ENCODE measurements around the gene COL10A1.

The COL10A1 gene

DNA sequence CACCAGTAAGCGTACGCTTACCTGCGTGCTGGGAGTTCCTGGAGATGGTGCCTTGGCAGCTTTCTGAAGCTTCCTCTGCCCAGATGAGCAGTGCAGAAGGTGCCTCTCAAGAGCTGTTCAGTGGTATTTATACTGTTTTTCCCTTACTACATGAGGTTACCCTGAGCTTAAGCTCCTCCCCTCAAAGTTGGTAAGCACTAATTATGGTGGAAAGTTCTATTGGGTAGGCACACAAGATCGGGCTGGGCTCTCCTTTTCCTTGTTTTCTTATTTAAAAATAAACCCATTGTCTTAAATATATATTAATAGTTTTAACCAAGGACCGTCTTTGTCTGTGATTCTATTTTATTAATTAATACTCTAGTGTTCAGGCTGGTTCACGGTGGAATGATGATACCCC is at the start of gene COL10A1:
TSS of gene COL10A1 (minus strand) at position 101 of the 400 bp plus-strand sequence. CDS start 640 bp downstream, outside the sequence.
- no peak for DNase-seq

DNA sequence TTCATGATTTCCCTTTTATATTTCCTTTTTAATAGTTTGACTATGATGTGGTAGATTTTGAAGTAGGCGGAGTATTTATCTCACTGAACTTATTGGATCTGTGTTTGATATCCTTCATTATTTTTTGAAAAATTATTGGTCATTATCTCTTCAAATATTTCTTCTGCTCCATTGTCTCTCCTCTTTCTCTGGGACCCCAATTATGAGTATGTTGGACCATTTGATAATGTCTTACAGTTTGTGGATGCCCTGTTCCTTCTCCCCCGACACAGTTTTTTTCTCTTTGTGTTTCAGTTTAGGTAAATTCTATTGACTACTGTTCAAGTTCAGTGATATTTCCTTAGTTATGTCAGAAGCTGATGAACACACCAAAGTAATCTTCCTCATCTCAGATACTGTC is 49.4 kb upstream of the COL10A1 start:
- DNase-seq: no peak

DNA sequence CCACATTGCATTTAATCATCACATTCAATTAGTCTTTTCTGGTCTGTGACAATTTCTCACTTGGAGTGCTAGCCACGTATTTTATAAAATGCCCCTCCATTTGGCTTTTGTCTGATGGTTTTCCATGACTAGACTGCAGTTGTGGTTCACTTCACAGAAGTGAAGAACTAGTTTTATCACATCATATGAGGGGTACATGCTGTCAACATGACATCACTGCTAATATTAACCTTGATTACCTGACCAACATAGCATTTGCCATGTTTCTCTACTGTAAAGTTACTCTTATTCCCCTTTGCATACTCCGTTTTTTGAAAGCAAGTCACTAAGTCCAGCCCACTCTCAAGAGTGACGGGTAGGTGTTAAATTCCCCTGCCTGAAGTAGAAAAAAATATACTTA is 48.0 kb upstream of the COL10A1 start:
- DNase-seq: no peak

DNA sequence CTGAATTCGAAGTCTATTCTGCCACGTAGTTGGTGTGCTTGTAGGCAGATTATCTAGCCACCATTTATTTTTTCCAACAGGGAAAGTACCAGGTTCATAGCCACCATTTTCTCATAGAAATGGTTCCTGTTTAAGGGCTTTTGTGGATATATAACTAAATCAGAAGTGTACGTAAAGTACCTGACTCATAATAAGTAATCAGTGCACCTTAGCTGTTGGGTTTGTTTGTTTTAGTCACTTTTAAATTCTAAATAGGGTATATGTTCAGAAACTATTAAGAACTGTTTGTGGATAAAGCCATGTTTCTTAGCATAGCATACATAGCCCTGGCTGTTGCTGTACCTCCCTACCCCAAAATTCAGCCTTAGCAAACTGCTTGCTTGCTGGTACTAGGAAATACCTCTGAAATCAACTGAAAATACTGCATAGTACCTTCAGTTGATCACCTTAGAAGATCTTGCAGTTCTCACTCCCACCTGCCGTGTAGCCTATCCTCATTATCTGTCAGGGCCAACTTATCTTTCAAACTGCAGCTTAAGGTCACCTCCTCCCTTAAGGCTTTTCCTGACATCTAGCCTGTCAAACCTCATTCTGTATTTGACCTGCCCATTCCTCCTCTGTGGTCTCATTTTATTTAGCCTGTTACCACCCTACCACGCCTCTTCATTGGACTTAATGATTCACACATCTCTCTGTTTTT is 44.6 kb upstream of the COL10A1 start:
- no peak for DNase-seq

DNA sequence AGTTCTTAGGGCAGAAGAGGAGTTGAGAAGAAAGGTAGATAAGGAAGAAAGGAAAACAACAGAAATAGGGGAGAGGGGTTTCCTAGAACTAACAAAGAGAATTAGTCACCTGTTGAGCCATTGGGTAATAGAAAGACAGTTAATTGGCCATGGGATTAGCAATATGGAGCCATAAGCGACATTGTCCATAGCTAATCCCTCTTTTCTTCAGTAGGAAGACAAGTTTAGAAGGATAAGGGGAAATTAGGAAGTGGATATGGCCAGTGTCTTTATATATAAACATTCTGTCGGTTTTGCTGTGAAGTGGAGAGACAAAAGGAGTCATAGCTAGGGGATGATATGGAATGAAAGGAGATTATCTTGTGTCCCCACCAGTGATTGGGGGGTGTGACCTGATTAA is 43.9 kb upstream of the COL10A1 start:
- DNase-seq: no peak

DNA sequence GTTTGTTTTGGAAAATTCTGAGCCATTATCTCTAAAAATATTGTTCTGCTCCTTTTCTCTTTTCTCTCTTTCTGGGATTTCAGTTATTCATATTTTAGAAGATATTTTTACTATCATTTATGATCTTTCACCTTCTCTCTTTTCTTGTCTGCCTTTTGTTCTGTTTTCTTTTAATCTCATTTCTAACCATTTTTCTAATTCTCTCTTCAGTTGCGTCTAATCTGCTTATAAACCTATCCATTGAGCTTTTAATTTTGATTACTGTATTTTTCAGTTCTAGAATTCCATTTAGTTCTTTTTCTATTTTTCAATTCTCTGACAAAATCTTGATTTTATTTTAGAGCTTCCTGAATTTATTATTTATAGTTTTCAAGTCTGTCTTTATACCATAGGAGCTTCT is 42.2 kb upstream of the COL10A1 start:
- no peak for DNase-seq

DNA sequence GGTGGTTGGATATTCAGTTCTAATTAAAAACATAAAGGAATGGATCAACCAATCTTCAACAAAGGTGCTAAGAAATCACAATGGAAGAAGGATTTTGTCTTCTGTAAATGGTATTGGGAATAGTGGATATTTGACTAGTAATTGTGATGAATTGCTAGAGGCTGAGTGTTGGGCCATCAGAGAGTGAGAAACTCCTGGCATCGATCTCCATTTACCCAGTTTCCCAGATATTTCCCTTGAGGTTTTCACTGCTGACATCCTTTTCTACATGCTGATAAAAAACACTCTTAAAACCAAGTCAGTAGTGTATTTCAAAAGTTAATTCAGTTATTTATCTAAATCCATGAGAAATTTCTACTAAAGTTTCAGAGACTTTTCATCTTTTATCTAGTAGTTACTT is 40.4 kb upstream of the COL10A1 start:
- DNase-seq: no peak

DNA sequence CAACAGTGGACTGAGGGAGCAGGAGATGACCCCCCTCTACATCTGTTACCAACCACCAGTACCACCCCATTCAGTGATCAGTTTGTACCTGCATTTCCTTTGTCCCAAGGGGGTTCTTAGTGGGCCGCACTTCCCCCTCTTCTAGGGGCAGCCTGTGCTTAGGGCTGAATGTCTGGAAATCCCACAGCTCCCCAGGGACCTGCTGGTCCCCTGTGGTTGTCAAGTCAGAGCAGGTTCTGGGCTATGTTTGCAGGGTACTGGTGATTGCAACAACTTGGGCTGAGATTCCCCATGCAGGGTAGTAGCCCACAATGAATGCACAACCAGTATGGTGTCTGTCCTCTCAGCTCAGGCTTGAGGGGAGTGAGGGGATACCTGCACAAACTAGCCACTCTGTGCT is 39.7 kb upstream of the COL10A1 start:
- DNase-seq: no peak

DNA sequence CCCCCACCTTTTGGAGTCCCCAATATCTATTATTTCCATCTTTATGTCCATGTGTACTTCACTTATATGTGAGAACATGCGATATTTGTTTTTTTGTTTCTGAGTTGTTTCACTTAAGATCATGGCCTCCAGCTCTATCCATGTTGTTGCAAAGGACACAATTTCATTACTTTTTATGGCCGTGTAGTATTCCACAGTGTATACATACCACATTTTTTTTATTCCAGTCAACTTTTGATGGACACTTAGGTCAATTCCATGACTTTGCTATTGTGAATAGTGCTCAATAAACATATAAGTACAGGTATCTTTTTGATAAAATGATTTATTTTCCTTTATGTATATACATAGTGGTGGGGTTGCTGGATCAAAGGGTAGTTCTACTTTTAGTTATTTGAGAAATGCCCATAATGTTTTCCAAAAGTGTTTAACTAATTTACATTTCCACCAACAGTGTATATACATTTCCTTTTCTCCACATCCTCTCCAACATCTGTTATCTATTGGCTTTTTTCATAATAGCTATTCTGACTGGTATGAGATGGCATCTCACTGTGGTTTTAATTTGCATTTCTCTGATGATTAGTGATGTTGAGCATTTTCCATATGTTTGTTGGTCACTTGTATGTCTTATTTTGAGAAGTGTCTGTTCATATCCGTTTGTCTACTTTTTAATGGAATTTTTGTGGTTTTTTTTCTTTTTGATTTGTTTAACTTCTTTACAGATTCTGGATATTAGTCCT is 34.0 kb upstream of the COL10A1 start:
- no peak for DNase-seq

DNA sequence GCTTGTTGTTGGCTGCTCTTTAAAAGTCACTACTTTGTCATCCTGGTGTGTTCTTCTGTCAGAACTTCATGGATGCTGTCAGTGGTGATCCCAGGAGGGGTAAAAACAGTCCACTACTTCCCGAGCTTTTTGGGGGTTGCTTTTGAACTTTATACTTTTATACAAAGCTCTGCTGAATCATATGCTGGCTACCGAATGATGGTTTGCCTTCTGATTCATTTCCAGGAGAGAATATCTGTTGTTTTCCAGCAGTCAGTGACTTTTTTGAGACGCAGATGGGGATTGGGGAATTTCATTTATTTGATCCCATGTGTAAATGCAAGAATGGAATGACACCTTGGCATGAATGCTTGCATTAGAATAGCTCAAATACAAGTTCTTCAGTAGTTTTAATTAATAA is 32.7 kb upstream of the COL10A1 start:
- DNase-seq: no peak

DNA sequence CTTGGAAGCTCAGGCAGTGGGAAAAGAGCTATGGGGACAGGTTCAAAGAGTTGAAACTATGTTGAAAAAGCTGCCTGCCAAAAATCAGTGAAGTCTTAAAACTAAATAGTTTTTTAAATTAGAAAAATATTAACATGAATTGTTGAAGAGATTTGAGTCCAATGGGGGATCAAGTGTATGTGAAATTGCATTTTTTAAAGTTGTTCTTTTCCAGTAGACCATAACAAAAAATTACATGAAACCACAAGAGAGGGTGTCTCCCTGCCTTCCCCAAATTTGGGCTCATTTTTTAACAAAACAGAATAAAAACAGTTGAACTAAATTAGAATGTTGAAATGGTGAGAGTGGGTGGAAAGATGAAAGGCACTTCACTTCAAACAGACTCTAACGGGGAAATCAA is 31.5 kb upstream of the COL10A1 start:
- DNase-seq: no peak

DNA sequence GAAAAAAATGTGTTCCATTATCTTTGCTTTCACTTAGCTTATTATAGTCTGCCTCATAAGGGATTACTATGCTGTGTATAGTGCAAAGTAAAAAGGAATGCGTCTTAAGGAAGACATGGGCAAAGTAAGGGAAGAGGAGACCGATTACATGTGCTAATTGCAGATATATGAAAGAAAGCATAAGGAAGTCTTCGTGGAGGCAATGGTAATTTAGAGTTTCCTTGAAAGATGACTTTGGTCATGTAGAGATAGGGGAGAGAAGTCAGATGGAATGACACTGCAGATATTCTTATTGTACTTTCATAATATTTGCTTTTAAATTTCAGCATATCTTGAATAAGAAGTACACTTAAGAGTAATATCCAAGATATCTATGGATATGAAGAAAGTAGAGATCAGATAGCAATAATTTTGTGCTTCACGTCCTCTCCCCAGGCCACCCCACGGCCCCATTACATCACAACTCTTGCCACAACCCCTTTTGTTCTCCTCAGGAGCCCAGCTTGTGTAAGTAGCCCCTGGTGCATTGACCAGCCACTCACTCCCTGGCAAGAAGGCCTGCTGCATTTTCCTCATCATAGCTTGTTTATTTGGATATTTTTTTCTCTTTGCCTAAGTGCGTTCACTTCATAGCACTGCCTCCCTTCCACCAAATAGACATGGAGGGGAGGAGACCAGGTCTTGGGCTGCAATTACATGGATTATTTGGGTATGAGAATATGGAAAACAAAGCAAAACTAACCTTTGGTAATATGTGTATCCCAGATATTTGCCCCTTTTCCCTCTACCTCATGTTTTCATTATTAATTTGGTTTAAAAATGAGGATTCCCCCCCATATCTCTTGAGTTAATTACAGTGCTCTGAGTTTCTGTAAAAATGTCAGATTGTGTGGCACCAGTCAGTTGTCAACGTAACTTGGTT is 30.7 kb upstream of the COL10A1 start:
- no peak for DNase-seq

DNA sequence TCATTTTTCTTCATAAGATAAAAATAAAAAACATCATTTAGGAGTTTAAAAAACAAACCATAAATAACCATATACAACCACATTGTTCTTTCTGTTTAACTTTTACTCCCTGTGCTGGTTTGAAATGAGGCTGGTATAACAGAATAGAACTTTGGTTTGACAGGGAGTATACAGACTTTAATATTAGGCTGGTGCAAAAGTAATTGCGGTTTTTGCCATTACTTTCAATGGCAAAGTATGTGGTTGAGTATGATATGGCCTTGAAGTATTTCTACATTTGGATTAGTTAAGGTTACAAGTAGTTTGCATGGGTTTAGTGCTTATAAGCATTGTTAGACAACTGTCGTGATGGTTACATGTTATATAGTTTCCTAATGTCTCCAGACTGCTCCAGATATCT is 29.0 kb upstream of the COL10A1 start:
- DNase-seq: no peak

DNA sequence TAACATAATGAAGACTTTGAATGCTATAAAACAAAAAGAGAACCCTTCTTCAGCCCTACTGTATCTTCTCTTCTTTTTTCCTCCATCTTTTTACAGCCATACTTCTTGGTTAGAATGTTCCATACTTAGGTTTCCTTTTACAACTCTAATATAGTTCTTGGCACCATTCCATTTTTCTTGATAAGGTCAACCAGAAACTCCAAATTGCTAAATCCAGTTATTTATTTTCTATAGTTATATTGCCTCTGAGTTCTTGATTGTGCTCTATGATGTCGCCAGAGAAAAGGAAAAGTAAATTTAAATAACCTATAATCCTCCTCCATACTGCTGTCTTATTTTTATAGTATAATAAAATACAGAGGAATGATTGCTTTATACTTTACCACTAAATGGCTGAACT is 26.7 kb upstream of the COL10A1 start:
- DNase-seq: no peak

DNA sequence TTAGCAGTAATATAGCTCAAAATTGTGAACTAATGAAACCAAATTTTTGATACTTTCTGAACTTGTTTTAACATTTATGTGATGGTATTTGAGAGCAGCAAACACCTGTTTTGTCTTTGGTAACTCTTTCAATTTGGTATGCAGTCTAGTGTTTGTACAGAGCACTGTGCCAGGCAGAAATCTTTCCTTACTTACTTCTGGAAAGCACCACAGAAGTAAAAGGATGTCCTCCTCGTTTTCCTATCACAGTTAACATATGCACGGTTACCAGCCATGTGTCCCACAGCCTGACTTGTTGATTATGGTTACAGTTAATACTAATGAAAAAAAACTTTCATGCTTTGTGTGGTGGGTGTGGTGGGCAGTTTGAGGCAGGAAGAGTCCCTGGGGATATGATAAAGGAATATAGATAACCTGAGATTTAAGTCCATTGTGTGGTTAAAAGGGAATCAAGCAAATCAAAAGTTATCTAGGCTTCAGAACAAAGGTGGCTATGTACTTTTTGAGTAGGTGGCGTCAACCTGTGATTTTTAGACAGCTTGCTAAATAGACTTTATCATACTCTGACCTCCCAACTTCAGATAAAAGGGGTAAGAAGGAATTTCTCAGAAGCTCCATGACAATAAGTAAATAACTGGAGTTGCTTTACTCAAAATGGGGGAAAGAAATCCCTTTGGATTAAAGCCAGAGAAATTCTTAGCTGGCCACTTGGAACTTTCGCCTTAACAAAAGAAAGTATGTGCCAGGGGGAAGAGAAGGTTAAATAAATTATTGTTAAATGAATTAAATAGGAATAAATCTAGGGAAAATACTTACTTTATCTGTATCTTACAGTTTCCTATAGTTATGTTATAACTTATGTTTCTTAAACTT is 20.1 kb upstream of the COL10A1 start:
- DNase-seq: no peak

DNA sequence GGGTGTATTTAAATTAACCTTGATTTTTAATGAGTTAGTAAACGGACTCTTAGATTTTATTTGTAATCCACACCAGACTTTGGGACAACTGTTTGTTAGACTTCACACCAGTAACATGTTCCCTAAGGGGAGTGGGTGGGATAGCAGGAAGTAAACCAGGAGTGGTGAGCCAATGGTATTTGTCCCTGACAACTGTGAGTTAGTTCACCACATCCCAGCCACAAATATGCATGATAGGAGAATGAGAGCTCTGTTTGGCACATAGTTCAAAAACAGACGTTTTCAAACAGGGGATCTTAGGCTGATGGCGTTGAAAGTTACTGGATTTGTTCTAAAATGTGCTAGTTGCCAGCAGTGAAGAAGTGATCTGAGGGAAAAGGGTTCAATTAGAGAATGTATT is 18.7 kb upstream of the COL10A1 start:
- no peak for DNase-seq

DNA sequence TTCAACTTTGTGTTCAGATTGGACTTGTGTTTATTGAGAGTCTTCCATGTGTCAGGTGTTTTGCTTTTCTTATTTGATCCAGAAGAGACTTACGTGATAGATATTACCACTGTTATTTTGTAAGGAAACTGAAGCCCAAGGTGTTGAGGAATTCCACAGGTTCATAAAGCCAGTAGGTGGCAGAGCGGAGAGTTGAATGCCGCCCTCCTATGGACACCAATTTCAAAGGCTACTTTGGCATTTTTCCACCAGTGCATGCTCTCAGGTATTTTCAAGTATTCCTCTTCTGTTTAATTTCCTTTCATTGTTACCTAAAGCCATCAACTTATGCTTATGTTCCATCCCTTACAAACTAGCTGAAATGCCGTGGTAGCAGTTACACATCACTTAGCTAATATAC is 14.0 kb upstream of the COL10A1 start:
- DNase-seq: no peak

DNA sequence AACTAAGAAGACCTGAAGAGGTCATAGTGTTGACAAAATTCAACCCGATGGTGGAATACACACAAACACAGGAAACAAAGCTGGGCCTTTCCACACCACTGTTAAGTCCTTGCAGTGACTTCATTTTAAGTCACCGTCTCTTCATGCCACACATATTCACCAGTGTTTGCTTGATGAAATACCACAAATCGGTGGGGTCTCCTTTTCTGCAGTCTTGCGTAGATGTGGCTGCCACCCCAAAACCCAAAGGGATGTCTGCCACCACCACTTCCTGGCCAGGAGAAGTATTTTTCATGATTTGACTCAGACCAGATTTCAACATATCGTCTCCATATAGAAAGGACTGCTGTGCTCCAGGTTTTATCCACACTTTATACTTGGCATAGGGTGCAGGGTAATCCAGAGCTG is 11.0 kb upstream of the COL10A1 start:
- peak; percentile 10 for DNase-seq

DNA sequence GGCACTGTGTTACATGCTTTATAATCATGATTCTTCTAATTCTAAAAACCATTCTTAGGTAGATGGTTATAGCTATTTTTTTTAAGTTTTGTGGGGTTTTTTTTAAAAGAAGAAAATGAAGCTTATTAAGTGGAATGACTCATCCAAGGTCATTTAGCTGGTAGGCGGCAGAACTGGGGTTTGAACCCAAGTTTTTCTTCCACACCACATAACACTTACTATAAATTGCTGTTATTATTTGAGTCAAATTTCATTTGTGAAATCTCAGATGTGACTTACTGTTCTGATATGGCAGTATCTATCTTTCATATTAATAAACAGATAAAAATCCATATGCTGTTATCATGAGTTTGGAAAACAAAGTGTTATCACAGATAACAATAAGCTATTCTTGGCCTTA is 10.4 kb upstream of the COL10A1 start:
- DNase-seq: no peak

DNA sequence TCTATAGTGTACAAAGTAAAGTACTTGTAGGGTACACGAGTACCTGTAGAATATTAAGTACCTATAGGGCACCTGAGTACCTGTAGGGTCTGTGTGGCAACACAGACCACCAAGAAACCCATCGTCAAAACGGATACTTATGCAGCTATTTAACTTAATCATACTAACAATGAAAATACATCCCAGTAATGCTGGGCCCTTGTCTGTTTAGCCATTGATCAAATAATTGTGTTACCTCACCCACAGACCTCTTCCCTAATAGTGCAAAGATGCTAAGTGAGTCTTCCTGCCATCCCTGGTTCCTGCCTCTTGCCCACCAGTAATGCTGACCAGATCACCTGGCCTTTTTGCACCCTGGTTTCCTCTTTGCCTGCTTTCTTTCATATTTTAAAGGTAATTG is 7.5 kb upstream of the COL10A1 start:
- no peak for DNase-seq

DNA sequence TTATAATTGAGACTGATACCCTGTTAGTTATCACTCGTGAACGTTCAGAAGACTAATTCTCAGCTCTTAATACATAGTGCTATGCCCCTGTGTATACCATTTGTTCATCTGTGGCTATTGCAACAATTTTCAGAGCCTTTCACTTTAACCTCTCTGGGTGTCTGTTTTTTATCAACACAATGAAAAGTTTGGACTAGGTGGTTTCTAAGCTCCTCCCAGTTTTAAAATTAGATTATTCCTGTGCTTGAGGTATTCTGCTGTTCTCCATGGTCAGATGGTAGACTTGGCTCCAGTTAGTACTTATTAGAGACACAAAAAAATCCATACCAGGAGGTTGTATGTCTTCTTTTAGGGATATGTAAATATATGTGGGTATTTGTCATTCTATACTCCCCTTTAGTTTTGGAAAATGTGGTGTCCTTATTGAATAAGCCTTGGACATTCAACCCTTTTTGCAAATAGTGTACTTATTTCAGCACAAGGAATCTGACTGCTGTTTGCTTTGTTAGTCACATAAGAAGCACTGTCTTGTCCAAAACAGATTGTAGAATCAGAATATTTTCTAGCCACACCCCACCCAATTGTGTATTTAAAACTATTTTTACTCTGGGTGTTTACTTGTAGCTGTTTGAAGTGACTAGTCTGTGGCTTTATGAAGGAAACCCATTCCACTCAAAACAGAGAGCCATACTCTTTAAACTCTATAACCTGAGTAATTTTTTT is 2.0 kb upstream of the COL10A1 start:
- no peak for DNase-seq

DNA sequence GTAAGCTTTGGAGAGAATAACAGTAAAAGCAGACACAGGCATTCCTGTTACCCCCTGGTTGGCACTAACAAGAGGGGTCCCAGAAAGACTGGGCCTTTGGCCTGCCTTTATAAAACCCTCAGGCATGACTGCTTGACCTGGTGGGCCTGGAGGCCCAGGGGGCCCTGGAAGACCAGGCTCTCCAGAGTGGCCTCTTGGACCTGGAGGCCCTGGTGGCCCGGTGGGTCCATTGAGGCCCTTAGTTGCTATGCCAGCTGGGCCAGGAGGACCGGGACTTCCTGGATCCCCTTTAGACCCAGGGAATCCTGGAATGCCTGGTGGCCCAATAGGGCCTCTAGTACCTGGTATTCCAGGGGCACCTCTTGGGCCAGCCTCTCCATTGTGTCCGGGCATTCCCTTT is 5.5 kb downstream of the COL10A1 start:
- DNase-seq: no peak
